Trophoblast cell (in vitro differentiated cells and primary cell): ENCODE results near the gene IL16.

ENCODE experiments used
- DNase-seq, 2 donors: peaks; one replicate each; pipeline ENCODE4 v3.0.0-alpha.2; 2016
- H2AFZ ChIP-seq: 2 replicates; pipeline ENCODE4 v1.6.1; 2013; ENCODE audit warnings: low read length, moderate library complexity, mild to moderate bottlenecking; ENCODE audit not compliant: insufficient read depth, poor library complexity
- H2AK5ac ChIP-seq: 2 replicates; pipeline ENCODE4 v1.6.1; 2013; ENCODE audit warnings: mild to moderate bottlenecking, low read length
- H2BK120ac ChIP-seq: 2 replicates; pipeline ENCODE4 v1.6.1; 2013; ENCODE audit warnings: low read length, mild to moderate bottlenecking, moderate library complexity; ENCODE audit not compliant: insufficient read depth, poor library complexity
- H2BK12ac ChIP-seq: 2 replicates; pipeline ENCODE4 v1.6.1; 2013; ENCODE audit warnings: mild to moderate bottlenecking, low read length, moderate library complexity
- H2BK5ac ChIP-seq: 2 replicates; pipeline ENCODE4 v1.6.1; 2013; ENCODE audit warnings: low read length, low read depth, moderate library complexity, mild to moderate bottlenecking; ENCODE audit not compliant: poor library complexity
- H3K14ac ChIP-seq: 2 replicates; pipeline ENCODE4 v1.6.1; 2013; ENCODE audit warnings: mild to moderate bottlenecking, low read length
- H3K18ac ChIP-seq: 2 replicates; pipeline ENCODE4 v1.6.1; 2013; ENCODE audit warnings: mild to moderate bottlenecking, low read length
- H3K23ac ChIP-seq: 2 replicates; pipeline ENCODE4 v1.6.1; 2013; ENCODE audit warnings: low read length
- H3K27ac ChIP-seq: 2 replicates; pipeline ENCODE4 v1.5.1; 2013; ENCODE audit warnings: low read depth, mild to moderate bottlenecking, inconsistent platforms, low read length, moderate library complexity
- H3K27me3 ChIP-seq: 2 replicates; pipeline ENCODE4 v1.6.1; 2013; ENCODE audit warnings: inconsistent platforms, mild to moderate bottlenecking, low read length, moderate library complexity; ENCODE audit not compliant: insufficient read depth
- H3K36me3 ChIP-seq, 2 experiments: 1 replicate in 1 of 2; 2 replicates in 1 of 2; pipeline ENCODE4 v1.6.1; 2013; ENCODE audit warnings: low read length in 2 of 2, mild to moderate bottlenecking in 2 of 2, moderate library complexity in 1 of 2; ENCODE audit not compliant: insufficient read depth in 2 of 2, control insufficient read depth in 1 of 2
- H3K4ac ChIP-seq: 2 replicates; pipeline ENCODE4 v1.6.1; 2013; ENCODE audit warnings: low read depth, mild to moderate bottlenecking, low read length, moderate library complexity
- H3K4me1 ChIP-seq, 2 experiments: 1 replicate in 1 of 2; 2 replicates in 1 of 2; pipeline ENCODE4 v1.6.1; 2013; ENCODE audit warnings: low read length in 2 of 2, mild to moderate bottlenecking in 2 of 2, moderate library complexity in 1 of 2; ENCODE audit not compliant: insufficient read depth in 2 of 2, control insufficient read depth in 1 of 2
- H3K4me2 ChIP-seq: 2 replicates; pipeline ENCODE4 v1.6.1; 2013; ENCODE audit warnings: inconsistent platforms, mild to moderate bottlenecking, low read length, moderate library complexity
- H3K4me3 ChIP-seq: 2 replicates; pipeline ENCODE4 v1.5.1; 2013; ENCODE audit warnings: mild to moderate bottlenecking, low read depth, low read length, inconsistent platforms
- H3K79me1 ChIP-seq: one replicate; pipeline ENCODE4 v1.6.1; 2013; ENCODE audit warnings: low read length
- H3K79me2 ChIP-seq: 2 replicates; pipeline ENCODE4 v1.6.1; 2013; ENCODE audit warnings: low read length, mild to moderate bottlenecking; ENCODE audit not compliant: control insufficient read depth, insufficient read depth, poor library complexity
- H3K9ac ChIP-seq: 2 replicates; pipeline ENCODE4 v1.6.1; 2013; ENCODE audit warnings: mild to moderate bottlenecking, low read length
- H3K9me3 ChIP-seq: 2 replicates; pipeline ENCODE4 v1.6.1; 2013; ENCODE audit warnings: low read depth, mild to moderate bottlenecking, control low read depth, inconsistent platforms, low read length; ENCODE audit not compliant: insufficient read depth
- H4K12ac ChIP-seq: 2 replicates; pipeline ENCODE4 v1.6.1; 2013; ENCODE audit warnings: low read depth, mild to moderate bottlenecking, low read length, moderate library complexity
- H4K8ac ChIP-seq: 2 replicates; pipeline ENCODE4 v1.6.1; 2013; ENCODE audit warnings: low read depth, mild to moderate bottlenecking, low read length, moderate library complexity
- H4K91ac ChIP-seq: one replicate; pipeline ENCODE4 v1.6.1; 2013; ENCODE audit warnings: low read depth, mild to moderate bottlenecking, low read length, moderate library complexity
- WGBS: extraction: QIAGEN DNeasy Blood & Tissue Kit; methylation state at CpG from one replicate; pipeline ENCODE4 v1.1.7; 2013; ENCODE audit warnings: missing lambda C conversion rate; ENCODE audit not compliant: insufficient read length, insufficient coverage; ENCODE audit errors: extremely low coverage; 5-methylcytosine and 5-hydroxymethylcytosine counted together

The IL16 gene

GRCh38 chr15:81315452-81316175 lies 118.9 kb downstream of the IL16 start:
- no peak overlapping the region for H3K14ac ChIP-seq
- no peak overlapping the region for H3K27ac ChIP-seq
- no peak overlapping the region for H3K9ac ChIP-seq
- H4K8ac ChIP-seq: no peak overlapping the region
- no peak overlapping the region for H4K91ac ChIP-seq
- no peak overlapping the region for H2BK120ac ChIP-seq
- H3K4me1 ChIP-seq: peaks cover 2 to 6% of the 10 kb centered on the region in 2 experiments
- no peak overlapping the region for H3K4me3 ChIP-seq
- peaks cover 8 to 18% of the 10 kb centered on the region in 2 experiments for H3K36me3 ChIP-seq
- no peak overlapping the region for H3K23ac ChIP-seq
- no peak overlapping the region for H4K12ac ChIP-seq
- no peaks in the 10 kb centered on the region for H3K79me1 ChIP-seq
- H2BK5ac ChIP-seq: no peak overlapping the region
- H3K79me2 ChIP-seq: no peaks in the 10 kb centered on the region
- no peak overlapping the region for H3K18ac ChIP-seq
- no peaks in the 10 kb centered on the region for H3K27me3 ChIP-seq
- no peak overlapping the region for H3K4ac ChIP-seq
- H3K9me3 ChIP-seq: no peaks in the 10 kb centered on the region
- H2AK5ac ChIP-seq: no peak overlapping the region
- H2BK12ac ChIP-seq: no peak overlapping the region
- H2AFZ ChIP-seq: no peak overlapping the region
- no CpG with 5 or more reads among the region's 14 CpGs for WGBS
- no peak for DNase-seq
- no peak overlapping the region for H3K4me2 ChIP-seq

- H2AFZ ChIP-seq: no peak overlapping the region
- H3K27me3 ChIP-seq: no peaks in the 10 kb centered on the region
- H3K23ac ChIP-seq: no peak overlapping the region
- no CpG with 5 or more reads among the region's 3 CpGs for WGBS
- peaks cover 2 to 6% of the 10 kb centered on the region in 2 experiments for H3K4me1 ChIP-seq
- H3K14ac ChIP-seq: no peak overlapping the region
- H2BK12ac ChIP-seq: no peak overlapping the region
- H4K12ac ChIP-seq: no peak overlapping the region
- no peak overlapping the region for H3K4me2 ChIP-seq
- H3K9me3 ChIP-seq: no peaks in the 10 kb centered on the region
- H4K91ac ChIP-seq: no peak overlapping the region
- no peaks in the 10 kb centered on the region for H3K79me2 ChIP-seq
- DNase-seq: no peak
- no peak overlapping the region for H2AK5ac ChIP-seq
- H3K18ac ChIP-seq: no peak overlapping the region
- no peak overlapping the region for H3K4ac ChIP-seq
- peaks cover 8 to 18% of the 10 kb centered on the region in 2 experiments for H3K36me3 ChIP-seq
- no peak overlapping the region for H3K9ac ChIP-seq
- no peaks in the 10 kb centered on the region for H3K79me1 ChIP-seq
- no peak overlapping the region for H2BK5ac ChIP-seq
- no peak overlapping the region for H3K27ac ChIP-seq
- no peak overlapping the region for H4K8ac ChIP-seq
- no peak overlapping the region for H3K4me3 ChIP-seq
- no peak overlapping the region for H2BK120ac ChIP-seq
Measured at GRCh38 chr15:81316267-81316666, 119.6 kb downstream of the IL16 start.

GRCh38 chr15:81317642-81318017 lies 121.0 kb downstream of the IL16 start:
- Histone ChIP-seq H3K4me2 (no peak overlapping the region), H3K9ac (no peak overlapping the region), H3K9me3 (no peaks in the 10 kb centered on the region), H2BK5ac (no peak overlapping the region), H3K27me3 (no peaks in the 10 kb centered on the region), H3K27ac (no peak overlapping the region), H2AK5ac (no peak overlapping the region), H4K12ac (no peak overlapping the region), H3K4me1 (peaks cover 2 to 10% of the 10 kb centered on the region in 2 experiments), H2AFZ (no peak overlapping the region), H3K23ac (no peak overlapping the region), H3K4me3 (no peak overlapping the region), H3K4ac (no peak overlapping the region), H3K79me1 (no peaks in the 10 kb centered on the region), H3K36me3 (peaks cover 8 to 16% of the 10 kb centered on the region in 2 experiments), H2BK12ac (no peak overlapping the region), H3K79me2 (no peaks in the 10 kb centered on the region), H4K91ac (no peak overlapping the region), H3K14ac (no peak overlapping the region), H3K18ac (no peak overlapping the region), H4K8ac (no peak overlapping the region), H2BK120ac (no peak overlapping the region)
- no CpG with 5 or more reads among the region's 6 CpGs for WGBS
- DNase-seq: no peak

- Histone ChIP-seq H4K12ac (no peak overlapping the region), H3K79me1 (peaks cover 2% of the 10 kb centered on the region), H3K4me1 (peaks cover 0 to 5% of the 10 kb centered on the region in 2 experiments), H3K23ac (no peak overlapping the region), H3K4ac (no peak overlapping the region), H3K9me3 (no peaks in the 10 kb centered on the region), H2AK5ac (no peak overlapping the region), H4K91ac (no peak overlapping the region), H2BK120ac (no peak overlapping the region), H3K14ac (no peak overlapping the region), H4K8ac (no peak overlapping the region), H3K27me3 (no peaks in the 10 kb centered on the region), H3K4me2 (no peak overlapping the region), H3K4me3 (no peak overlapping the region), H2AFZ (no peak overlapping the region), H3K18ac (no peak overlapping the region), H2BK5ac (no peak overlapping the region), H3K9ac (no peak overlapping the region), H3K36me3 (peaks cover 4 to 16% of the 10 kb centered on the region in 2 experiments), H2BK12ac (no peak overlapping the region), H3K27ac (no peak overlapping the region), H3K79me2 (peaks cover 2% of the 10 kb centered on the region)
- WGBS: no CpG with 5 or more reads among the region's 1 CpG
- no peak for DNase-seq
Measured at GRCh38 chr15:81321667-81322066, 125.0 kb downstream of the IL16 start.
